Hepatocyte (in vitro differentiated cells): ENCODE data around the gene MIP.

Source experiments
- EZH2 ChIP-seq: fragments of 200-600 bp; sonication (generic); IDR thresholded peaks from 2 replicates; pipeline ENCODE4 v1.6.1; 2016; ENCODE audit warnings: antibody characterized with exemption, mild to moderate bottlenecking, borderline replicate concordance
- EZH2phosphoT487 ChIP-seq: fragments of 200-600 bp; sonication (generic); IDR thresholded peaks from one replicate; pipeline ENCODE4 v1.6.1; 2018; ENCODE audit warnings: antibody characterized with exemption, mild to moderate bottlenecking, low read depth, moderate library complexity; ENCODE audit not compliant: unreplicated experiment, severe bottlenecking
- TF ChIP-seq, protein P1 (sequence below): fragments of 200-600 bp; sonication (generic); IDR thresholded peaks from 2 replicates; pipeline ENCODE4 v1.5.1; 2016; ENCODE audit warnings: antibody characterized with exemption, mild to moderate bottlenecking; ENCODE audit not compliant: poor library complexity

DNA sequence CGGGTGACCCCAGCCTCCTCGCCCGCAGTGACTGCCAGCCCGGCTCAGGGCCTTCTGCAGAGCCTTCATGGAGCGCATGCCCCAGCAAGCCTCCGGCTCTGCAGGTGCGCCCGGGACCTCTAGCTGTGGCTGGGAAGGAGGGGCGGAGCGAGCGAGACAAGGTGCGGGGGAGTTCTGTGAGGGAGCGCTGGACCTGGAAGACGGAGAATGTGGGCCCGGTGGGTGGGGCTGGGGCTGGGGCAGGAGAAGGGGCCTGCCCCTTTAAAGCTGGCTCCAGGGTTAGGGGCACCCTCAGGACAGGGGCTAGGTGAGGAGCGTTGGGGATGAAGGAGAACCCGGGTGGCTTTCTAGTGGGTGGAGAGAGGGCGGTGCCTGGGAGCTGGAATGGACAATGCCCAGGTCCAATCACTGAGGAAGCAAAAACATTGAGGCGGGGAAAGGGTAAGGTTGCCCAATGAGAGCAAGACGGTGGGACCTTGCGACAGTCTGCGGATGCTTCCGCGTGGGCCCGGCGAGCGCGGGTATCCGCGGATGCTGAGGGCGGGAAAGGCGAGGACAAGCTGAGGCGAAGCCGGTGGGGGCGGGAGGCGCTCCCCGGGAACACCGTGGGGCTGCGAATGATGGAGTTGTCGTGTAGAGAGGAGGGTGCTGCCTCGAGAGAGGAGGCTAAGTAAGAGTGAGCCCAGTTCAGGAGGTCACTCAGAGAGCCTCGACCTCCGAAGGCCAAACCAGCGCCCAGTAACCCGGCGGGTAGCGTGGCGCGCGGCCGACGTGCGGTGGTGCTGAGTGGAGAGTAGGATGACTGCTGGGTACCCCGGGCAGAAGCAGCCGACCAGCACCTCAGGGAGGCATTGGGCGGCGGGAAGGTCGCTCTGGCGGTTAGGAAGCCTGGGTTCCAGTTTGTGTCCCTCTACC lies 33.8 kb upstream of the MIP start, which contains the start of gene GLS2:
- TF ChIP-seq, protein P1, sequence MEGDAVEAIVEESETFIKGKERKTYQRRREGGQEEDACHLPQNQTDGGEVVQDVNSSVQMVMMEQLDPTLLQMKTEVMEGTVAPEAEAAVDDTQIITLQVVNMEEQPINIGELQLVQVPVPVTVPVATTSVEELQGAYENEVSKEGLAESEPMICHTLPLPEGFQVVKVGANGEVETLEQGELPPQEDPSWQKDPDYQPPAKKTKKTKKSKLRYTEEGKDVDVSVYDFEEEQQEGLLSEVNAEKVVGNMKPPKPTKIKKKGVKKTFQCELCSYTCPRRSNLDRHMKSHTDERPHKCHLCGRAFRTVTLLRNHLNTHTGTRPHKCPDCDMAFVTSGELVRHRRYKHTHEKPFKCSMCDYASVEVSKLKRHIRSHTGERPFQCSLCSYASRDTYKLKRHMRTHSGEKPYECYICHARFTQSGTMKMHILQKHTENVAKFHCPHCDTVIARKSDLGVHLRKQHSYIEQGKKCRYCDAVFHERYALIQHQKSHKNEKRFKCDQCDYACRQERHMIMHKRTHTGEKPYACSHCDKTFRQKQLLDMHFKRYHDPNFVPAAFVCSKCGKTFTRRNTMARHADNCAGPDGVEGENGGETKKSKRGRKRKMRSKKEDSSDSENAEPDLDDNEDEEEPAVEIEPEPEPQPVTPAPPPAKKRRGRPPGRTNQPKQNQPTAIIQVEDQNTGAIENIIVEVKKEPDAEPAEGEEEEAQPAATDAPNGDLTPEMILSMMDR: no peak
- TF ChIP-seq EZH2phosphoT487 (no peak), EZH2 (no peak)
